ENCODE measurements around the gene C1orf116.

DNA sequence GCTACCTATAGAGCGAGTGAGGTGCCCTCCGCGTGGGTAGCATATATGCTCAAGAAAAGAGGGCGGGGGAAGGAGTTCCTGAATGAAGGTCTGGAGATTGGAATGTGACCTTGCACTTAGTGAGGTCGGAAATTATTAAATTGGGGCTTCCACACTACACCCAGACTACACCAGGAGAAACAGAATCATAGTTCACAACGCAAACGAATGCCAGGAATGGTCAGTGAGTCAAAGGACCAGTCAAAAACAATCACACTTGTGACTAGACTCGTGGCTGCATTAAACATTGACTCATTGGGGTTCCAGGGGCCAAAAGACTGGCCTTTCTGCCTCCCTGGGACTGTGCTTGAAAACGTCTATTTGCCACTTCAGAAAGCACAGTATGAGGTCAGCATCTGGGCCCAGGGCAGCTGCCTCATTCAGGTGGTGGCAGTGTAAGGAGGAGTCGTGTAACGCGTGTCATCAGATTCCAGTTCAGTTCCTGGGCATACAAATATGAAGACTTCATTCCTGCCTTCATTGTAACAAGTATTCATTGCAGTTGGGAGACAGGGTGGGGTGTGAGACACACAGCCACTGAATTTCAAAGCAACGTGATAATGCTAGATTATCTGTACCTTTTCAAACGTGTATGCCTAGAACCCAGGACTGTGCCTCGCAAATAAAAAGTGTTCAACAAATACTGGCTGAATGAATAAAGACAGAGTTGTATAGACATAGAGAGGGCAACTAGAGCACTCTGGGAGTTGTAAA lies 18.8 kb upstream of the C1orf116 start, which contains the start of gene YOD1:
- TF ChIP-seq, protein P1, sequence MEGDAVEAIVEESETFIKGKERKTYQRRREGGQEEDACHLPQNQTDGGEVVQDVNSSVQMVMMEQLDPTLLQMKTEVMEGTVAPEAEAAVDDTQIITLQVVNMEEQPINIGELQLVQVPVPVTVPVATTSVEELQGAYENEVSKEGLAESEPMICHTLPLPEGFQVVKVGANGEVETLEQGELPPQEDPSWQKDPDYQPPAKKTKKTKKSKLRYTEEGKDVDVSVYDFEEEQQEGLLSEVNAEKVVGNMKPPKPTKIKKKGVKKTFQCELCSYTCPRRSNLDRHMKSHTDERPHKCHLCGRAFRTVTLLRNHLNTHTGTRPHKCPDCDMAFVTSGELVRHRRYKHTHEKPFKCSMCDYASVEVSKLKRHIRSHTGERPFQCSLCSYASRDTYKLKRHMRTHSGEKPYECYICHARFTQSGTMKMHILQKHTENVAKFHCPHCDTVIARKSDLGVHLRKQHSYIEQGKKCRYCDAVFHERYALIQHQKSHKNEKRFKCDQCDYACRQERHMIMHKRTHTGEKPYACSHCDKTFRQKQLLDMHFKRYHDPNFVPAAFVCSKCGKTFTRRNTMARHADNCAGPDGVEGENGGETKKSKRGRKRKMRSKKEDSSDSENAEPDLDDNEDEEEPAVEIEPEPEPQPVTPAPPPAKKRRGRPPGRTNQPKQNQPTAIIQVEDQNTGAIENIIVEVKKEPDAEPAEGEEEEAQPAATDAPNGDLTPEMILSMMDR (optimal IDR thresholded peaks at IDR 0.05 in 1 of 3, IDR thresholded peaks at IDR 0.05 in 1 of 3, conservative IDR thresholded peaks at IDR 0.05 in 1 of 3; ENCODE audit: extremely low read depth in 1 of 3, insufficient read depth in 2 of 3, low read length in 3 of 3), result no peak
- TF ChIP-seq EZH2 (IDR thresholded peaks at IDR 0.05; ENCODE audit: low read length), result no peak
